A549 (cell line): ENCODE measurements around the gene ANKRD28.

ENCODE experiments used
- HDAC2 ChIP-seq: fragments of 200-600 bp; sonication (generic); IDR thresholded peaks from 2 replicates; pipeline ENCODE4 v1.6.1; 2016
- JUNB ChIP-seq: fragments of >200 bp; sonication (Bioruptor Twin); formaldehyde crosslinking; IDR thresholded peaks from 2 replicates; pipeline ENCODE4 v1.6.1; 2016
- POLR2A ChIP-seq: IDR thresholded peaks from 2 replicates; pipeline ENCODE4 v1.6.1; 2012; ENCODE audit warnings: mild to moderate bottlenecking, low read length
- RCOR1 ChIP-seq: fragments of 150-350 bp; IDR thresholded peaks from 2 replicates; pipeline ENCODE4 v1.6.1; 2014; ENCODE audit warnings: antibody characterized with exemption, low read length, low read depth
- ZNF302 ChIP-seq: fragments of 250-450 bp; sonication (Bioruptor Pico); IDR thresholded peaks from 2 replicates; pipeline ENCODE4 v1.9.0; 2021; ENCODE audit warnings: inconsistent platforms, mild to moderate bottlenecking, moderate library complexity
- TF ChIP-seq, protein P1 (sequence below): IDR thresholded peaks from 2 replicates; pipeline ENCODE4 v1.6.1; 2012
- TF ChIP-seq, protein P2 (sequence below): fragments of >200 bp; sonication (Bioruptor Twin); formaldehyde crosslinking; IDR thresholded peaks from 3 replicates; pipeline ENCODE4 v1.5.1; 2016

DNA sequence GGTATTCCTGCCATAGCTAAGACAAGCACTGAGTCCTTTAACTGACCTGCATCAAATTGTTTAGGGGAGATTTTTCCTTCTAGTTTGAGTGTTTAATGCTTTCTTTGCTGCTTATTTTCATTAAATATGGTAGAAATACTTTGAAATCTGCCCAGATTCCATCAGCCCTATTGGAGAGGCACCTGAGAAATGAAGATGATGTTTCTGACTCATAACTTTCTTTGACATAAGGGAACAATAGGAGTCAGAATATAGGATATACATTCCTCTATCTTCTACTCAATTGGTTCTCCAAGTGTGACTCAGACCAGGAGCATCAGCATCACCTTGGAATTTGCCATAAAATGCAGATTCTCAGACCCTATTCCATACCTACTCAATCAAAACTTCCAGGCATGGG lies 168.8 kb downstream of the ANKRD28 start:
- TF ChIP-seq POLR2A (no peak), RCOR1 (no peak), ZNF302 (CRISPR knock-in tag) (no peak), HDAC2 (no peak), JUNB (no peak)
- TF ChIP-seq, protein P1, sequence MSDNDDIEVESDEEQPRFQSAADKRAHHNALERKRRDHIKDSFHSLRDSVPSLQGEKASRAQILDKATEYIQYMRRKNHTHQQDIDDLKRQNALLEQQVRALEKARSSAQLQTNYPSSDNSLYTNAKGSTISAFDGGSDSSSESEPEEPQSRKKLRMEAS = no peak
- TF ChIP-seq, protein P2, sequence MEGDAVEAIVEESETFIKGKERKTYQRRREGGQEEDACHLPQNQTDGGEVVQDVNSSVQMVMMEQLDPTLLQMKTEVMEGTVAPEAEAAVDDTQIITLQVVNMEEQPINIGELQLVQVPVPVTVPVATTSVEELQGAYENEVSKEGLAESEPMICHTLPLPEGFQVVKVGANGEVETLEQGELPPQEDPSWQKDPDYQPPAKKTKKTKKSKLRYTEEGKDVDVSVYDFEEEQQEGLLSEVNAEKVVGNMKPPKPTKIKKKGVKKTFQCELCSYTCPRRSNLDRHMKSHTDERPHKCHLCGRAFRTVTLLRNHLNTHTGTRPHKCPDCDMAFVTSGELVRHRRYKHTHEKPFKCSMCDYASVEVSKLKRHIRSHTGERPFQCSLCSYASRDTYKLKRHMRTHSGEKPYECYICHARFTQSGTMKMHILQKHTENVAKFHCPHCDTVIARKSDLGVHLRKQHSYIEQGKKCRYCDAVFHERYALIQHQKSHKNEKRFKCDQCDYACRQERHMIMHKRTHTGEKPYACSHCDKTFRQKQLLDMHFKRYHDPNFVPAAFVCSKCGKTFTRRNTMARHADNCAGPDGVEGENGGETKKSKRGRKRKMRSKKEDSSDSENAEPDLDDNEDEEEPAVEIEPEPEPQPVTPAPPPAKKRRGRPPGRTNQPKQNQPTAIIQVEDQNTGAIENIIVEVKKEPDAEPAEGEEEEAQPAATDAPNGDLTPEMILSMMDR = no peak
